Activated T-cell treated with anti-CD3 and anti-CD28 coated beads, Interleukin-2, amount 50 U/mL, for 72 hours (primary cell): ENCODE data around the gene ACTR1B. TPM values are rescaled to one million over a fixed set of nuclear protein-coding genes. Genes with fewer than 3 reads are reported as not detected.
"Not testable (repeated sequence)": the region's sequence is repeated elsewhere in the genome, so short reads cannot be mapped to it uniquely, and the experiment has no call there.

Experiments
- ATAC-seq, 2 donors: fragments of 150-1000 bp; cut with Tn5 transposase; replicated peaks in 1 of 2; 2 replicates each; pipeline ENCODE4 v1.10.0; 2021; ENCODE audit warnings: moderate library complexity in 2 of 2, mild to moderate bottlenecking in 1 of 2
- DNase-seq, 2 donors: peaks; one replicate each; pipeline ENCODE4 v3.0.0; 2021 to 2022; ENCODE audit warnings: mixed read lengths in 1 of 2
- H3K27ac Mint-ChIP-seq: one replicate; pipeline ENCODE4 v1.8.0; 2022; ENCODE audit warnings: mild to moderate bottlenecking, moderate library complexity, mixed read lengths
- H3K27me3 Mint-ChIP-seq: one replicate; pipeline ENCODE4 v1.8.0; 2022; ENCODE audit warnings: low read depth, mixed read lengths
- H3K36me3 Mint-ChIP-seq, 2 donors: one replicate each; pipeline ENCODE4 v1.8.0; 2022; ENCODE audit warnings: mixed read lengths in 2 of 2, mild to moderate bottlenecking in 1 of 2; ENCODE audit not compliant: insufficient read depth in 2 of 2
- H3K4me1 Mint-ChIP-seq: one replicate; pipeline ENCODE4 v1.8.0; 2022; ENCODE audit warnings: low read depth, mixed read lengths
- H3K4me3 Mint-ChIP-seq, 2 donors: one replicate each; pipeline ENCODE4 v1.8.0; 2022; ENCODE audit warnings: mild to moderate bottlenecking in 2 of 2, mixed read lengths in 2 of 2, moderate library complexity in 2 of 2
- H3K9me3 Mint-ChIP-seq, 2 donors: one replicate each; pipeline ENCODE4 v1.8.0; 2022; ENCODE audit warnings: mixed read lengths in 2 of 2
- total RNA-seq, 2 donors: library from RNA; stranded (reverse); gene quantifications; one replicate each; pipeline ENCODE4 v1.2.3, GENCODE V29; 2022

ACTR1B gene
- total RNA-seq: 100 to 1,000 TPM; 123 to 129 TPM

DNA sequence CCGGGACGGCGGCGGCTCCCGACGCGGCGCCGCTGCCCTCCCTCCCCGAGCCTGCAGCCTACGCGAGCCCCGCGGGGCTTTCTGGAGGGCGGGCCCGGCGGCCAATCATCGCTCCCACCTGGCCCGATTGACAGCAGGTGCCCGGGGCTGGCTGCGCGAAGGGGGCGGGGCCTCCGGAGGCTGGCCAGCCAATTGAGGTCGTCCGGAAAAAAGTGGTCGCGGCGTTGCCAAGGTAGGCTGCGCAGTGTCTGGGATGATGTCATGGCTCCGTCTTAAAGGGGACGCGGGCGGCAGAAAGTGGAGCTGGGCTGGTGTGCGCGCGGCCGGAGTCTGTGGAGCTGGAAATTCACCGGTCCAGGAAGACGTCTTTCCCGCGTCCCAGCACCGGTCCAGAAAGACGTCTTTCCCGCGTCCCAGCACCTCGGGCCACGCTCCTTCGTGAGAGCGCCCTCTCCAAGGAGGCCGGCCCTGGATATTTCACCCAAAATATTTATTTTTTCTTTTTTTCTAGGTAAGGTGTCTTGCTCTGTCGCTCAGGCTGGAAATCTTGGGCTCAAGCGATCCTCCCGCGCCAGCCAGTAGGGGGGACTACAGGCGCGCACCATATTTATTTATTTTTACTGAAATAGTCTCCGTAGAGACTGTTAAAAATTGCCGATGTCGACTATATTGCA, at the start of gene ACTR1B:
Gene ACTR1B, minus strand, starts transcription at position 83 of the 674 bp plus-strand sequence. CDS start 154 bp downstream, outside the sequence.
- Mint-ChIP-seq H3K36me3 (peaks cover 3 to 9% of the 10 kb centered on the region in 2 donors), H3K4me1 (peaks cover 34% of the 10 kb centered on the region), H3K27ac (peak within 1 kb of the TSS; percentile 96), H3K9me3 (no peaks in the 10 kb centered on the region), H3K27me3 (no peaks in the 10 kb centered on the region), H3K4me3 (peak within 1 kb of the TSS; percentile 94)
- peak; percentile 78 to 80 for ATAC-seq
- DNase-seq: peak; percentile 98 to 99

DNA sequence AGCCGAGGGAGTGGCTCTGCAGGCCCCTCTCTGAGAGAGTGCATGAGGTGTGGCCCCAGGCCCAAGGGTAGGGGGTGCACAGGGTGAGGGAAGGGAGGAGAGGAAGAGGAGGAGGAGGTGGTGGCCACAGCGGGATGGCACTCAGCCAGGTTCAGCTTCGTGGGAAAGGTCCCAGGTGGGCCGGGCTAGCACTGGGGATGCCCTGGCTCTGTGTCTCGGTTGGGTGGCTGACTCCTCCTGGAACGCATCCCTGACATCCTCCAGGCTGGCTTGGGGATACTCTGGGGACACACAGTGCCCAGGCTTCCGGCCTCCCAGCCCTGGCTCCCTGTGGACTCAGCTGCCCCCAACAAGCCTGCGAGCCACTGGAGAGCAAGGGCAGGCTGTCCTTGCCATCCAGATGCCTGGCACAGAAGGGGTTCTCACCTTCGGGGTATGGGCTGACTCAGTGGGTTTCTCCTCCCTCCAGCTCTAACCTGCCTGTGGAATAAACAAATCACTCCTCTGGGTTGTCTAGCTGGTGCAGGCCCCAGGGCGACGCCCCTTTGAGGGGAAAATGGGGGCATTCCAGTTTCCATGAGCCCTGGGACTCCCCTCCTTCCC, 49.0 kb upstream of the ACTR1B start:
- DNase-seq (peak; percentile 53), ATAC-seq (peak; percentile 45 to 54)
- H3K4me3 Mint-ChIP-seq: peak overlapping the region; percentile 93 to 96
- H3K4me1 Mint-ChIP-seq: peaks cover 80% of the 10 kb centered on the region
- peaks cover 0 to 1% of the 10 kb centered on the region in 2 donors for H3K9me3 Mint-ChIP-seq
- peak overlapping the region; percentile 97 for H3K27ac Mint-ChIP-seq
- peaks cover 6 to 10% of the 10 kb centered on the region in 2 donors for H3K36me3 Mint-ChIP-seq
- no peaks in the 10 kb centered on the region for H3K27me3 Mint-ChIP-seq

DNA sequence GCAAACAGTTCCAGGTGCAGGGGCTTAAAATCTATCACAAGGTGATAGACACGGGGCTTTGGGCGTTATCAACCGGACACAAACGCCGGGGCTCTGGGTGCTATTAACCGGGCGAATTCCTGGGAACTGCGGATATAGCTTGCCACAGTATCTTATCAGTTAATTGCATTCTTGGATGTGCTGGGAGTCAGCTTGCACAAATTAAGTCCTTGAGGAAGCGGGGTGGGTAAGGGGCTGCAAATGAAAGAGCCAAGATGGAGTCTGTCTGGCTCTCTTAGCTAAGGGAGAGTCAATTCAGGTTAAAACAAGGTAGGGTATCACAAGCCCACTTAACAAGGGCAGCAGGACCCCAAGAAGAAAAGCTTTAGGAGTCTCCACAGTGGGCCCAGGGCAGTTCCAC, 48.3 kb upstream of the ACTR1B start:
- Mint-ChIP-seq H3K27ac (peak overlapping the region; percentile 97), H3K4me3 (peak overlapping the region; percentile 93 to 96), H3K4me1 (peaks cover 74% of the 10 kb centered on the region)
- not testable (repeated sequence) for DNase-seq, H3K27me3 Mint-ChIP-seq, ATAC-seq, H3K36me3 Mint-ChIP-seq, H3K9me3 Mint-ChIP-seq

DNA sequence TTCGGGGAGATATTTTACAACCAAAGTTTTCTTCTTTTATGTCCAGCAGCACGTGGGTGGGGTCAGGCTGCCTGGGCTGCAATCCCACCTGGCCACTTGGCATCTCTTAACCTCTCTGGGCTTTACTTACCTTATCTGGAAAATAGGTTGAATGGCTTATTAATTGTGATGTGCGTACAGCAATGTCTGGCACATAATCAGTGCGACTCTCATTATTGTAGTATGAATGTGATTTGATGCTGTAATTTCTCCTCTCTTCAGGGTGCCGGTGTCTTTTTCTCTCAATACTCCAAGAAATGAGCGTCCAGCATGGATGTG, 47.5 kb upstream of the ACTR1B start:
- H3K4me3 Mint-ChIP-seq: peak overlapping the region; percentile 70 to 96

DNA sequence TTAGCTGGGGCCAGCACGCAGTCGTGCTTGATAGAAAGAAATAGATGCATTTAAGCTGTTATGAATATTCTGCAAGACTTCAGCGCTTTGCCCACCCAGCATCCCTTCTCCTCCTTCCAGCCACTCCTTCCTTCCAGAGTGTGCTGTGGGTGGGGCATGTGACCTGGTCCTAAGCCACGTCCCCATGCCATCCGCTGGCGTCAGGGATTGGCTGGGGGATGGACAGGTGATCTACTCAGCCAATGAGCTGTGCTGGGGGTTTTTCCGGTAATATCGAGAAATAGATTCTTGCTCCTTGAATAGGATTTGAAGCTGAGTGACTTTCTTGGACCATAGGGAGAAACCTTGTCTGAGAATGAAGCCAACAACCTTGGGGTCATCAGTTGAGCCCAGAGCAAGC, 44.8 kb upstream of the ACTR1B start:
- H3K4me3 Mint-ChIP-seq: no peak overlapping the region

More for the DNA sequence above, 47.5 kb upstream of the ACTR1B start:
- Mint-ChIP-seq H3K27ac (peak overlapping the region; percentile 52), H3K36me3 (peaks cover 6 to 10% of the 10 kb centered on the region in 2 donors), H3K27me3 (no peaks in the 10 kb centered on the region), H3K9me3 (peaks cover 0 to 1% of the 10 kb centered on the region in 2 donors), H3K4me1 (peaks cover 65% of the 10 kb centered on the region)
- ATAC-seq (no peak), DNase-seq (no peak)

DNA sequence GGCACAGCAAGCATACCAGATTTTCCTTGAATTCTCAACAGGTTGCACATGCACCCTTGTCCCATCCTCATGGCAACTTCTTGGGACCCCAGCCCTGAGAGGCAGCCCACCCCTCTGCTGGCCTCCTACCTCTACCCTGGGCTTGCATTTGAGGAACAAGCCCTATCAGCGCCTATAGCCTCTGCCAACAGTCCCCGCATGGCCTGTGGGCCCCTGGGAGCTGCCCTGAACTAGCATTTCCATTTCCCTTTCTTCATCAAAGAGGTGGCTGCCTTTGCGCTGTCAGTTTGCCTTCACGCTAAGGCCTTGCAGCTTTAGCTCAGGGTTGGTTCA, 44.2 kb upstream of the ACTR1B start:
- Mint-ChIP-seq H3K27ac (no peak overlapping the region), H3K36me3 (peaks cover 2% of the 10 kb centered on the region in 2 donors), H3K4me1 (peaks cover 34% of the 10 kb centered on the region), H3K4me3 (no peak overlapping the region), H3K27me3 (no peaks in the 10 kb centered on the region), H3K9me3 (peaks cover 0 to 1% of the 10 kb centered on the region in 2 donors)
- DNase-seq: no peak
- ATAC-seq: no peak

More for the DNA sequence above, 44.8 kb upstream of the ACTR1B start:
- Mint-ChIP-seq H3K36me3 (peaks cover 2 to 4% of the 10 kb centered on the region in 2 donors), H3K4me1 (peaks cover 39% of the 10 kb centered on the region), H3K9me3 (peaks cover 0 to 1% of the 10 kb centered on the region in 2 donors), H3K27ac (no peak overlapping the region), H3K27me3 (no peaks in the 10 kb centered on the region)
- DNase-seq: no peak
- no peak for ATAC-seq

DNA sequence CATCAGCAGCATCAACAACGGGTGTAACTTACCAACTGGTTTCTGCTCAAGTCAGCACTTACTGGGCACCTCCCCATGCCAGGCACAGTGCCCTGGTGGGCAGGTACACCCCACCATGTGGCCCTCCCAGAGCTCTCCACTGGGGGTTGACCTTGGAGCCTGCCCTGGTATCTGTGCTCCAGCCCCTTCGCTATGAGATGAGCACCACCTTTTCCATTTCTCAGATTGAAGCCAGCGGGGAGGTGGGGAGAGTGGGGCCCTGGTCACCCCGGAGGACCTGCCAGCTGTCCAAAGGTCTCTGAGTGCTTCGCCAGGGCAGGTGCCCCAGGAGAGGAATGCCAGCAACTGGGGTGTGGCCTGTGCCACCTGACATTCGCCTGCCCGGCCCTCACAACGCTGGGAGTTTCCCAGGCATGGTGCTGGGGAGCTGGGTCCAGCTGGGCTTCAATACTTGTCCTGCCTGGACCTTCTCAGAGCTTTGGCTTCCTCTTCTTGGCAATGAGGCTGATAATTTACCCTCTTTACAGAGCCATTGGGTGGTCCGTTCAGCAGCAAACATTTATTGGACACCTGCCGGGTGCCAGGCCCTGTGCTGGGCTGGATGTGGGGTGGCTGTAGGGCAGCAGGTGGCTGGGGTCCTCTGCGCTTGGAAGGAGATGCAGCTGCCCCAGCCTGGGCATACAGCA, 43.7 kb upstream of the ACTR1B start:
- H3K36me3 Mint-ChIP-seq: peaks cover 2% of the 10 kb centered on the region in 2 donors
- no peak for DNase-seq
- ATAC-seq: no peak
- peaks cover 0 to 1% of the 10 kb centered on the region in 2 donors for H3K9me3 Mint-ChIP-seq
- H3K27ac Mint-ChIP-seq: no peak overlapping the region
- H3K4me1 Mint-ChIP-seq: peaks cover 30% of the 10 kb centered on the region
- H3K27me3 Mint-ChIP-seq: no peaks in the 10 kb centered on the region
- H3K4me3 Mint-ChIP-seq: no peak overlapping the region

DNA sequence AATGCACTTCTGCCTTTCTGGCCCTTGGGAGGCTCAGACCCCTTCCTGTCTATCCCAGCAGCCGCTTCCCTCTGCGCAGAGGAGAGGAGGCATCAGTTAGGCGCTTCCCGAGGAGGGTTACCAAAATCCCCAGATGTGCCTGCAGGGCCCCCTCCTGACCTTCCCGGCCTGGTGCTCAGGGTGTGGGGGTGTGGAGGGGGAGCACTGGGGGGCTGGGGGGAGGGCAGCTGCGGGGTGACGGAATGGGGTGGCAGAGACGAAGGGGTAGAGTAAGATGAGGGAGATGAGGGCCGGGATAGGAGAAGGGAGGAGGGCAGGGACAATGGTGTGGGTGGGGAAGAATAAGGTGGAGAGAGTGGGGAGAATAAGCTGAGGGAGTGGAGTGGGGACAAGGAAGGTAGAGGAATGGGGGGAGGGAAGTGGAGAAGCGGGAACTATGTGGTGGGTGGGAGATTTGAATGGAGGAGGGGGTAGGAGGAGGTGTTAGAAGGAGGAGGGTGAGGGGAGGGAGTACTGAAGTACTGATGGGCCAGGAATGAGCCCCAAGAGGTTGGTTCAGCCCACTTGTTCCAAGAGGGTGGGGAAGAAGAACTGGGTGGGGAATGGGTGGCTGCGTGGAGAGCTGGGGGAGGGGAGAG, 43.0 kb upstream of the ACTR1B start:
- no peak overlapping the region for H3K4me3 Mint-ChIP-seq
- DNase-seq (no peak), ATAC-seq (no peak)
- no peaks in the 10 kb centered on the region for H3K27me3 Mint-ChIP-seq
- peaks cover 0 to 1% of the 10 kb centered on the region in 2 donors for H3K9me3 Mint-ChIP-seq
- H3K36me3 Mint-ChIP-seq: peaks cover 2% of the 10 kb centered on the region in 2 donors
- peaks cover 24% of the 10 kb centered on the region for H3K4me1 Mint-ChIP-seq
- no peak overlapping the region for H3K27ac Mint-ChIP-seq

DNA sequence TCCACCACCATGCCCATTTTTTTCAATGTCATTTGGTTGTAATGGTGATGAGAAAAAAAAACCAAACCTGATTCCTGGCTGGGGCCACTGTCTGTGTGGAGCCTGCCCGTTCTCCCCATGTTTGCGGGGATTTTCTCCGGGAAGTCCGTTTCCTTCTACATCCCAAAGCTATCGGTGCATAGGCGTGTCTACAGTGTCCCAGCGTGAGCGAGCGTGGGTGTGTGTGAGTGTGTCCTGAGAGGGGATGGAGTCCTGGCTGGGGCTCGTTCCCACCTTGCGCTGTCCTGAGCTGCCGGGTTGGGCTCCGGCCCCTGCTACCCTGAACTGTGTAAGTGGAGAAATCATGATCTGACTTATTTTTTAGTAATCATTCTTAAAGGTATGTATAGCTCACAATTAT, 42.3 kb upstream of the ACTR1B start:
- Mint-ChIP-seq H3K9me3 (peaks cover 0 to 1% of the 10 kb centered on the region in 2 donors), H3K4me3 (no peak overlapping the region), H3K4me1 (peaks cover 16% of the 10 kb centered on the region), H3K27me3 (no peaks in the 10 kb centered on the region), H3K27ac (no peak overlapping the region), H3K36me3 (peaks cover 2% of the 10 kb centered on the region in 2 donors)
- ATAC-seq: no peak
- DNase-seq: no peak

DNA sequence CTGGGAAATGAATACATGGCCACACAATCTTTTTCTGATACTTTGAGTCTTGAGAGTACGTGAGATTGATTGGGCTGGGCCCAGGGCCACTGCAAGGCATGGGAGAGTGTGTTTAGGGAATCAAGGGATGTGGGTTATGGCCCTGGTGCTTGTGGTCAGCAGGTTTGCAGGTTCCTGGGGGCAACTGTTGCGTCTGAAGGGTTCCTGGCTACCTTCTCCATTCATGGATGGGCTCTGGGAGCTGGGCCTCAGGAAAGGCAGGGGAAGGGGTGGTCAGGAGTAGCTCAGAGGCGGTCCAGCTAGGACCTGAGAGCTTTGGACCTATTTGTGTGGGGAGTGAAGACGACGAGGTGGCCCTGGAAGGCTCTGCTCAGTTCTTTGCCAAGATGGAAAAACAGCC, 41.1 kb upstream of the ACTR1B start:
- DNase-seq (no peak), ATAC-seq (no peak)
- Mint-ChIP-seq H3K27me3 (no peaks in the 10 kb centered on the region), H3K4me1 (peaks cover 11% of the 10 kb centered on the region), H3K36me3 (peaks cover 1% of the 10 kb centered on the region in 2 donors), H3K4me3 (no peak overlapping the region), H3K27ac (no peak overlapping the region), H3K9me3 (peaks cover 0 to under 1% of the 10 kb centered on the region in 2 donors)

DNA sequence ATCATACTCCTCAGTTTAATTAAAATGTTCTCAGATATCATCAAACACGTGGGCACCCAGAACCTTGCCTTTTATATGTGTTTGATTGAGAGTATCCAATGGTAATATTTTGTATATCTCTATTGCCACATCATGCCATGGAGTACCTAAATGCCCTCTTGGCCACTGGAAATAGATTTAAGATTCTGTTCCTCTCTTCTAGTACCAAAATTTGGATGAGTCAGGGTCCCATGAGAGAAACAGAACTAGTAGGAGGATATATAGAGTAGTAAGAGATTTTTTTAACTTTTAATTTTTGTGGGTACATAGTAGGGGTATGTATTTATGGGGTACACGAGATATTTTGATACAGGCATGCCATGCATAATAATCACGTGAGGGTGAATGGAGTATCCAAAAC, 39.9 kb upstream of the ACTR1B start:
- Mint-ChIP-seq H3K9me3 (no peaks in the 10 kb centered on the region), H3K27me3 (no peaks in the 10 kb centered on the region), H3K27ac (no peak overlapping the region), H3K36me3 (no peaks in the 10 kb centered on the region), H3K4me3 (no peak overlapping the region), H3K4me1 (peaks cover 10% of the 10 kb centered on the region)
- DNase-seq: no peak
- no peak for ATAC-seq

DNA sequence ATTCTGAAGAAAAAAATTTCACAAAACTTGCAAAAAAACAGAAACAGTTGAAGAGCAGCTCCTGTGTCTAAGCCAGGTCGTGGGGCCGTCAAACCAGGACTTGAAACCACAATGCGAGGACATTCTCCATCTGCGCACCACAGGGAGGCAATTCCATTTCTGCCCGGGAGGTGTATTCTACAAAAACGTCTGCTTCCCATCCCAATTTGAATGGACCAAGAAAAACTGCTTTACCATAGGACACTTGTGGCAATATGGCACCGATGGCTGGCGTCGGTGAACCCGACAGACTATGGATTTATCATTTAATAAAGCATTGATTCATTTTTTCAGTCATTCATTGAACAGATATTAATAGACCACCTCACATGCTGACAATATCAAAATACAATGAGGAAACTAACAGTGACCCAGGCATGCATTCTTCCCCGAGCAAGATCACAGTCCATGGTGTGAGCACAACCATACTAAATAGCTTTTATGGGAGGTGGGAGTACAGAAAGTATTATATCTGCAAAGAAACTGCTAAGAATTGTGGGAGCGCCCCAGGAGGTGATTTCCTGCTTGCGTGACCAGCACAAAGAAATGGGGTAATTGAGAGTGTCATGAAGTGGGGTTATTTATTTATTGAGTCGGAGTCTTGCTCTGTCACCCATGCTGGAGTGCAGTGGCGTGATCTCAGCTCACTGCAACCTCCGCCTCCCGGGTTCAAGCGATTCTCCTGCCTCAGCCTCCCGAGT, 39.1 kb upstream of the ACTR1B start:
- no peaks in the 10 kb centered on the region for H3K9me3 Mint-ChIP-seq
- no peaks in the 10 kb centered on the region for H3K36me3 Mint-ChIP-seq
- H3K27ac Mint-ChIP-seq: no peak overlapping the region
- no peaks in the 10 kb centered on the region for H3K27me3 Mint-ChIP-seq
- H3K4me3 Mint-ChIP-seq: no peak overlapping the region
- no peak for DNase-seq
- H3K4me1 Mint-ChIP-seq: peaks cover 10% of the 10 kb centered on the region
- ATAC-seq: no peak
